ENCODE measurements around the gene TBC1D22A. TPM values are rescaled to one million over a fixed set of nuclear protein-coding genes. Genes with fewer than 3 reads are reported as not detected.

The TBC1D22A gene
- polyA plus RNA-seq, 1 donor (not counting 4 experiments of a cell fraction or from before 2014, with no cell fraction given): 20.9 TPM

- TF ChIP-seq EZH2 (IDR thresholded peaks at IDR 0.05; ENCODE audit: low read length): no peak
- Histone ChIP-seq H3K27me3 (ENCODE audit: control insufficient read depth, extremely low read depth, insufficient read depth, low read length) (no peaks in the 10 kb centered on the region), H3K4me3 (ENCODE audit: control insufficient read depth in 2 of 3, extremely low read depth in 1 of 3, insufficient read depth in 2 of 3, low read depth in 1 of 3, low read length in 3 of 3) (no peak overlapping the region), H4K20me1 (ENCODE audit: control insufficient read depth, extremely low read depth, insufficient read depth, low read length) (peaks cover 6% of the 10 kb centered on the region), H3K9ac (ENCODE audit: control insufficient read depth, extremely low read depth, insufficient read depth, low read length) (no peak overlapping the region), H3K9me3 (ENCODE audit: control insufficient read depth, low read depth, low read length) (no peaks in the 10 kb centered on the region), H3K79me2 (ENCODE audit: control insufficient read depth, insufficient read depth, low read length) (no peaks in the 10 kb centered on the region), H3K36me3 (ENCODE audit: control insufficient read depth in 2 of 2, extremely low read depth in 1 of 2, insufficient read depth in 2 of 2, low read length in 2 of 2) (peaks cover 0 to 3% of the 10 kb centered on the region in 2 experiments), H3K4me1 (ENCODE audit: control insufficient read depth, extremely low read depth, insufficient read depth, low read length) (no peaks in the 10 kb centered on the region), H3K4me2 (ENCODE audit: control insufficient read depth, extremely low read depth, insufficient read depth, low read depth, low read length) (no peak overlapping the region), H2AFZ (ENCODE audit: control insufficient read depth, low read length) (no peak overlapping the region), H3K27ac (ENCODE audit: control insufficient read depth, insufficient read depth, low read length) (no peak overlapping the region), H3K9me1 (ENCODE audit: control insufficient read depth, extremely low read depth, insufficient read depth, low read length) (no peaks in the 10 kb centered on the region)
- FAIRE-seq (no peak), DNase-seq (ENCODE audit: low read depth, low spot score) (no peak)
- dilution Hi-C loops (cut with MboI; ENCODE audit: extremely low pct_ligation_motif_present, low sequenced_read_pairs): no loop called here
Measured at GRCh38 chr22:46968359-46968740, 205.9 kb downstream of the TBC1D22A start.

- Histone ChIP-seq H3K9me1 (ENCODE audit: control insufficient read depth, extremely low read depth, insufficient read depth, low read length) (no peaks in the 10 kb centered on the region), H3K27ac (ENCODE audit: control insufficient read depth, insufficient read depth, low read length) (no peak overlapping the region), H3K9me3 (ENCODE audit: control insufficient read depth, low read depth, low read length) (no peaks in the 10 kb centered on the region), H3K9ac (ENCODE audit: control insufficient read depth, extremely low read depth, insufficient read depth, low read length) (no peak overlapping the region), H2AFZ (ENCODE audit: control insufficient read depth, low read length) (no peak overlapping the region), H3K79me2 (ENCODE audit: control insufficient read depth, insufficient read depth, low read length) (no peaks in the 10 kb centered on the region), H3K36me3 (ENCODE audit: control insufficient read depth in 2 of 2, extremely low read depth in 1 of 2, insufficient read depth in 2 of 2, low read length in 2 of 2) (peaks cover 0 to 3% of the 10 kb centered on the region in 2 experiments), H3K4me2 (ENCODE audit: control insufficient read depth, extremely low read depth, insufficient read depth, low read depth, low read length) (no peak overlapping the region), H3K27me3 (ENCODE audit: control insufficient read depth, extremely low read depth, insufficient read depth, low read length) (no peaks in the 10 kb centered on the region), H4K20me1 (ENCODE audit: control insufficient read depth, extremely low read depth, insufficient read depth, low read length) (peaks cover 5% of the 10 kb centered on the region), H3K4me1 (ENCODE audit: control insufficient read depth, extremely low read depth, insufficient read depth, low read length) (no peaks in the 10 kb centered on the region), H3K4me3 (ENCODE audit: control insufficient read depth in 2 of 3, extremely low read depth in 1 of 3, insufficient read depth in 2 of 3, low read depth in 1 of 3, low read length in 3 of 3) (no peak overlapping the region)
- dilution Hi-C loops (cut with MboI; ENCODE audit: extremely low pct_ligation_motif_present, low sequenced_read_pairs): no loop called here
- FAIRE-seq: no peak
- DNase-seq (ENCODE audit: low read depth, low spot score): no peak
- no peak for TF ChIP-seq EZH2 (IDR thresholded peaks at IDR 0.05; ENCODE audit: low read length)
Measured at GRCh38 chr22:46968848-46969247, 206.4 kb downstream of the TBC1D22A start.

- H3K4me3 ChIP-seq (ENCODE audit: control insufficient read depth in 2 of 3, extremely low read depth in 1 of 3, insufficient read depth in 2 of 3, low read depth in 1 of 3, low read length in 3 of 3): no peak overlapping the region
- H4K20me1 ChIP-seq (ENCODE audit: control insufficient read depth, extremely low read depth, insufficient read depth, low read length): peaks cover 4% of the 10 kb centered on the region
- no peak for TF ChIP-seq CTCF (optimal IDR thresholded peaks at IDR 0.05 in 1 of 3, IDR thresholded peaks at IDR 0.05 in 1 of 3, conservative IDR thresholded peaks at IDR 0.05 in 1 of 3; ENCODE audit: extremely low read depth in 1 of 3, insufficient read depth in 2 of 3, low read length in 3 of 3)
- TF ChIP-seq EZH2 (IDR thresholded peaks at IDR 0.05; ENCODE audit: low read length): no peak
- H2AFZ ChIP-seq (ENCODE audit: control insufficient read depth, low read length): no peak overlapping the region
- no peak for DNase-seq (ENCODE audit: low read depth, low spot score)
- no peaks in the 10 kb centered on the region for H3K79me2 ChIP-seq (ENCODE audit: control insufficient read depth, insufficient read depth, low read length)
- H3K9me1 ChIP-seq (ENCODE audit: control insufficient read depth, extremely low read depth, insufficient read depth, low read length): no peaks in the 10 kb centered on the region
- no peak for FAIRE-seq
- dilution Hi-C loops (cut with MboI; ENCODE audit: extremely low pct_ligation_motif_present, low sequenced_read_pairs): no loop called here
- H3K9ac ChIP-seq (ENCODE audit: control insufficient read depth, extremely low read depth, insufficient read depth, low read length): no peak overlapping the region
- H3K27me3 ChIP-seq (ENCODE audit: control insufficient read depth, extremely low read depth, insufficient read depth, low read length): no peaks in the 10 kb centered on the region
- H3K4me2 ChIP-seq (ENCODE audit: control insufficient read depth, extremely low read depth, insufficient read depth, low read depth, low read length): no peak overlapping the region
- peaks cover 2 to 6% of the 10 kb centered on the region in 2 experiments for H3K36me3 ChIP-seq (ENCODE audit: control insufficient read depth in 2 of 2, extremely low read depth in 1 of 2, insufficient read depth in 2 of 2, low read length in 2 of 2)
- no peak overlapping the region for H3K27ac ChIP-seq (ENCODE audit: control insufficient read depth, insufficient read depth, low read length)
- H3K9me3 ChIP-seq (ENCODE audit: control insufficient read depth, low read depth, low read length): no peaks in the 10 kb centered on the region
- no peaks in the 10 kb centered on the region for H3K4me1 ChIP-seq (ENCODE audit: control insufficient read depth, extremely low read depth, insufficient read depth, low read length)
Measured at GRCh38 chr22:46969491-46969890, 207.0 kb downstream of the TBC1D22A start.

Data from keratinocyte (primary cell).